ENCODE data around the gene SOHLH1.

The SOHLH1 gene

DNA sequence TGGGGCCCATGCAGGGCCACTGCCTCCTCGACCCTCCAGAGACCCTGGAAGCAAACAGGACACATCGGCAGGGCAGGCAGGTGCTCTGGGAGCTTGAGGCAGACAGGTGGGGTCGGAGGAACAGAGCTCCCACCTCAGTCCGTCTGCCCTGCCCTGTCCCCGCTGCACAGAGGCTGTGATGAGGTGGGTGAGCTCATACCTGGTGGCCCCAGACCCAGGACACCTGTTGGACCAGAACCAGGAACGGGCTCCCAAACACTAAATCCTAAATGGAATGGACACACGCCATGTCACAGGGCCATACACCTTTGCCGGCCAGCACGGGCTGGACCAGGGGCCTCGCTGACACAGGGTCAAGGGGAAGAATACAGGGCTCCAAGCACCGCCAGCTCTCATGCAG is 5.5 kb downstream of the SOHLH1 start:
- TF ChIP-seq, protein P1, sequence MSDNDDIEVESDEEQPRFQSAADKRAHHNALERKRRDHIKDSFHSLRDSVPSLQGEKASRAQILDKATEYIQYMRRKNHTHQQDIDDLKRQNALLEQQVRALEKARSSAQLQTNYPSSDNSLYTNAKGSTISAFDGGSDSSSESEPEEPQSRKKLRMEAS (IDR thresholded peaks at IDR 0.05), result no peak
- TF ChIP-seq TAF1 (IDR thresholded peaks at IDR 0.05; ENCODE audit: low read depth) (no peak), RAD21 (IDR thresholded peaks at IDR 0.05; ENCODE audit: low read depth) (no peak), YY1 (IDR thresholded peaks at IDR 0.05; ENCODE audit: low read depth) (no peak), CEBPB (IDR thresholded peaks at IDR 0.05) (no peak), TCF12 (IDR thresholded peaks at IDR 0.05; ENCODE audit: low read depth) (no peak), EP300 (IDR thresholded peaks at IDR 0.05; ENCODE audit: borderline replicate concordance) (no peak), CREB1 (IDR thresholded peaks at IDR 0.05; ENCODE audit: low read depth) (no peak), ZBTB7A (IDR thresholded peaks at IDR 0.05; ENCODE audit: low read depth) (no peak), FOXM1 (IDR thresholded peaks at IDR 0.05; ENCODE audit: borderline replicate concordance, low read depth) (no peak), TEAD4 (IDR thresholded peaks at IDR 0.05) (no peak), EGR1 (IDR thresholded peaks at IDR 0.05) (no peak), NFIC (IDR thresholded peaks at IDR 0.05) (no peak)
- TF ChIP-seq, protein P2, sequence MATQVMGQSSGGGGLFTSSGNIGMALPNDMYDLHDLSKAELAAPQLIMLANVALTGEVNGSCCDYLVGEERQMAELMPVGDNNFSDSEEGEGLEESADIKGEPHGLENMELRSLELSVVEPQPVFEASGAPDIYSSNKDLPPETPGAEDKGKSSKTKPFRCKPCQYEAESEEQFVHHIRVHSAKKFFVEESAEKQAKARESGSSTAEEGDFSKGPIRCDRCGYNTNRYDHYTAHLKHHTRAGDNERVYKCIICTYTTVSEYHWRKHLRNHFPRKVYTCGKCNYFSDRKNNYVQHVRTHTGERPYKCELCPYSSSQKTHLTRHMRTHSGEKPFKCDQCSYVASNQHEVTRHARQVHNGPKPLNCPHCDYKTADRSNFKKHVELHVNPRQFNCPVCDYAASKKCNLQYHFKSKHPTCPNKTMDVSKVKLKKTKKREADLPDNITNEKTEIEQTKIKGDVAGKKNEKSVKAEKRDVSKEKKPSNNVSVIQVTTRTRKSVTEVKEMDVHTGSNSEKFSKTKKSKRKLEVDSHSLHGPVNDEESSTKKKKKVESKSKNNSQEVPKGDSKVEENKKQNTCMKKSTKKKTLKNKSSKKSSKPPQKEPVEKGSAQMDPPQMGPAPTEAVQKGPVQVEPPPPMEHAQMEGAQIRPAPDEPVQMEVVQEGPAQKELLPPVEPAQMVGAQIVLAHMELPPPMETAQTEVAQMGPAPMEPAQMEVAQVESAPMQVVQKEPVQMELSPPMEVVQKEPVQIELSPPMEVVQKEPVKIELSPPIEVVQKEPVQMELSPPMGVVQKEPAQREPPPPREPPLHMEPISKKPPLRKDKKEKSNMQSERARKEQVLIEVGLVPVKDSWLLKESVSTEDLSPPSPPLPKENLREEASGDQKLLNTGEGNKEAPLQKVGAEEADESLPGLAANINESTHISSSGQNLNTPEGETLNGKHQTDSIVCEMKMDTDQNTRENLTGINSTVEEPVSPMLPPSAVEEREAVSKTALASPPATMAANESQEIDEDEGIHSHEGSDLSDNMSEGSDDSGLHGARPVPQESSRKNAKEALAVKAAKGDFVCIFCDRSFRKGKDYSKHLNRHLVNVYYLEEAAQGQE (IDR thresholded peaks at IDR 0.05; ENCODE audit: low read depth), result no peak
- TF ChIP-seq, protein P3, sequence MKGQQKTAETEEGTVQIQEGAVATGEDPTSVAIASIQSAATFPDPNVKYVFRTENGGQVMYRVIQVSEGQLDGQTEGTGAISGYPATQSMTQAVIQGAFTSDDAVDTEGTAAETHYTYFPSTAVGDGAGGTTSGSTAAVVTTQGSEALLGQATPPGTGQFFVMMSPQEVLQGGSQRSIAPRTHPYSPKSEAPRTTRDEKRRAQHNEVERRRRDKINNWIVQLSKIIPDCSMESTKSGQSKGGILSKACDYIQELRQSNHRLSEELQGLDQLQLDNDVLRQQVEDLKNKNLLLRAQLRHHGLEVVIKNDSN (IDR thresholded peaks at IDR 0.05), result no peak

DNA sequence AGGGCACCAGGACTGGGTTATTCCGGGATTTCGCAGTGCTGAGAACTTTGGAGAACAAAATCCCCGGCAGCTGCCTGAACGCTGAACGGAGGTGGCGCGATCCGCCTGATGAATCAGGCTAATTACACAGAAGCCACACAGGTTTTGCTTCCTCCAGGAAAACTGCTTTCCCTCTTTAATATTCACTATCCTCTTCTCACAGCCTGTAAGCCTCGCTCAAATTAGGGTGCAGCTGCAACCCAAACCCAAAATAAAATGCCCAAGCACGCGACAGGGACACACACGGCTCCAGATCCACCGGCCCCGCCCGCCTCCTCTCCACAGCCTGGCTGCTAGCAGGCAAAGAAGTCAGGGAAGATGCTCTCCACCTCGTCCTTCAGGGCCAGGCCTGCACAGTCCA is 6.0 kb downstream of the SOHLH1 start:
- TF ChIP-seq, protein P2 (IDR thresholded peaks at IDR 0.05; ENCODE audit: low read depth), result no peak
- TF ChIP-seq CREB1 (IDR thresholded peaks at IDR 0.05; ENCODE audit: low read depth), result no peak
- TF ChIP-seq, protein P1 (IDR thresholded peaks at IDR 0.05), result no peak
- TF ChIP-seq FOXM1 (IDR thresholded peaks at IDR 0.05; ENCODE audit: borderline replicate concordance, low read depth), result no peak
- no peak for TF ChIP-seq YY1 (IDR thresholded peaks at IDR 0.05; ENCODE audit: low read depth)
- TF ChIP-seq RAD21 (IDR thresholded peaks at IDR 0.05; ENCODE audit: low read depth), result no peak
- TF ChIP-seq NFIC (IDR thresholded peaks at IDR 0.05), result no peak
- TF ChIP-seq, protein P3 (IDR thresholded peaks at IDR 0.05), result no peak
- no peak for TF ChIP-seq TCF12 (IDR thresholded peaks at IDR 0.05; ENCODE audit: low read depth)
- TF ChIP-seq TEAD4 (IDR thresholded peaks at IDR 0.05), result no peak
- no peak for TF ChIP-seq EGR1 (IDR thresholded peaks at IDR 0.05)
- no peak for TF ChIP-seq ZBTB7A (IDR thresholded peaks at IDR 0.05; ENCODE audit: low read depth)
- no peak for TF ChIP-seq CEBPB (IDR thresholded peaks at IDR 0.05)
- no peak for TF ChIP-seq EP300 (IDR thresholded peaks at IDR 0.05; ENCODE audit: borderline replicate concordance)
- no peak for TF ChIP-seq TAF1 (IDR thresholded peaks at IDR 0.05; ENCODE audit: low read depth)

DNA sequence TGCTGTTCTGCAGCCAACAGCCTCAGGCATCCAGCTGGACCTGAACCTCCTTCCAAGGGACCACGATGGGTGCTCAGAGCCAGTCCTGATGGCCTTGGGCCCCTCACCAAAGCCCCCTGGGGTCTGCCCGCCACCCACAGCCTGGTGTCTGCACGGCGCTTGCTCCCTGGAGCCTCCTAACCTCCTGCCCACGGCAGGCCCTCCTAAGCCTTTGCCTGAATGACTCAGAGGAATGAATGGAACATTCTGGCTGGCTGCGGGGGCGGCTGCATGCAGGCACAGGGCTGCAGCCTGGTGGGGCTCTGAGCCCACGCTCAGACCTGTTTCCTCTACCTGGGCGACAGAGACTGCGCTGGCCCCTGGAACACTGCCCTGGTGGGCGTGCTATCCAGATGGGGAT is 6.9 kb downstream of the SOHLH1 start:
- no peak for TF ChIP-seq CEBPB (IDR thresholded peaks at IDR 0.05)
- TF ChIP-seq, protein P1 (IDR thresholded peaks at IDR 0.05), result no peak
- 0 out of 2 replicates have a peak, but pooled peaks have one; percentile 17 for TF ChIP-seq TEAD4 (IDR thresholded peaks at IDR 0.05)
- peak; percentile 93 for TF ChIP-seq EGR1 (IDR thresholded peaks at IDR 0.05)
- TF ChIP-seq ZBTB7A (IDR thresholded peaks at IDR 0.05; ENCODE audit: low read depth), result 0 out of 2 replicates have a peak, but pooled peaks have one; percentile 41

DNA sequence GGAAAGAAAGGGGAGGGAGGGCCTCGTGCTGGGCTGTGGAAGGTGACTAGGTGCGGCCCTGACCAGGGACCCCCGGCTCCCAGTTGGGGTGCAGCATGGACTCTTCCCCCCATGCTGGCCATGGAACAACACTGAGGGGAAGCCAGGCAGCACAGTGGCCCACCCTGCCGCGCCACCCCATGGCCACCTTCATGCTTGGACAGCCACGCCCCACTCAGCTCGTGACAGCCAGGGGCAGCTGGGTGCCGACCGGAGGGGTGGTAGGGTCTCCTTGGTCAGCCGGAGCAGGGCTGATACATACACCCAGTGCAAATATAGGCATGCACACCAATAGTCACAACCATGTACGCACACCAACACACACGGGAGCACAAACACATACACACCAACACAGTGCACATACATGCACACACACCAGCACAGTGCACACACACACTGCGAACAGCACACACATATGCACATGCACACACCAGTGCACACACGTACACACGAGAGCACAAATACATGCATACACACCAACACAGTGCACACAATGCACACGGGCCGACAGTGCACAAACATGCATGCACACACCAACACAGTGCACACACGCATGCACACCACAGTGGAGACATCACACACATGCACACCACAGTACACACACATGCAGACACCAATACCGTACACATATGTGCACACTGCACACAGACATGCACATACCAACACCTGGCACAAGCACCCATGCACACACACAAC is 8.3 kb downstream of the SOHLH1 start:
- TF ChIP-seq FOXM1 (IDR thresholded peaks at IDR 0.05; ENCODE audit: borderline replicate concordance, low read depth), result no peak
- TF ChIP-seq NFIC (IDR thresholded peaks at IDR 0.05), result no peak
- TF ChIP-seq TAF1 (IDR thresholded peaks at IDR 0.05; ENCODE audit: low read depth), result no peak
- TF ChIP-seq CEBPB (IDR thresholded peaks at IDR 0.05), result no peak
- TF ChIP-seq EGR1 (IDR thresholded peaks at IDR 0.05), result no peak
- no peak for TF ChIP-seq TEAD4 (IDR thresholded peaks at IDR 0.05)
- TF ChIP-seq ZBTB7A (IDR thresholded peaks at IDR 0.05; ENCODE audit: low read depth), result no peak
- no peak for TF ChIP-seq RAD21 (IDR thresholded peaks at IDR 0.05; ENCODE audit: low read depth)
- TF ChIP-seq EP300 (IDR thresholded peaks at IDR 0.05; ENCODE audit: borderline replicate concordance), result no peak
- TF ChIP-seq, protein P1 (IDR thresholded peaks at IDR 0.05), result no peak
- TF ChIP-seq, protein P3 (IDR thresholded peaks at IDR 0.05), result no peak
- TF ChIP-seq YY1 (IDR thresholded peaks at IDR 0.05; ENCODE audit: low read depth), result no peak
